ENCODE data around the gene CCT2. TPM values are rescaled to one million over a fixed set of nuclear protein-coding genes. Genes with fewer than 3 reads are reported as not detected.
"Not testable (repeated sequence)": the region's sequence is repeated elsewhere in the genome, so short reads cannot be mapped to it uniquely, and the experiment has no call there.

CCT2 gene
- total RNA-seq, 1 experiment from 2014 or later = 577 TPM

DNA sequence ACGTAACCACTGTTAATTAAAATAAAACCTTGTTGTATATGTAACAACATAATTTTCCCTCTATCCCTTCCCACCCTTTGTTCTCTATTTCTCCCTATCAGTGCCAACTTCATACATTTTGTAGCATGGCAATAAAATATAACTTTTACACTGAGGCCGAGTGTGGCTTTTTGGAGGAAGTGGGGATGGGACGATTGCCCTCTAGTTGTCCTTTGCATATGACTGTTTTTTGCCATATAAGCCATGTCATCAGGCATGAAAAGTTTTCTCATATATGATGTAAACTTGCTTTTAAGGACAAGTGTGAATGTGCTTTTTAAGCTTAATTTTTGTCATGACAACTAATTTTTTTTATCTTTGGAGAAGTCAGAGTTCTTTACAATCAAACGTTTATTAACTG, 6.2 kb upstream of the CCT2 start:
- in situ Hi-C loops (cut with HindIII; ENCODE audit: low pct_unique_long_range_greater_than_20kb, low sequenced_read_pairs) = no loop called here

DNA sequence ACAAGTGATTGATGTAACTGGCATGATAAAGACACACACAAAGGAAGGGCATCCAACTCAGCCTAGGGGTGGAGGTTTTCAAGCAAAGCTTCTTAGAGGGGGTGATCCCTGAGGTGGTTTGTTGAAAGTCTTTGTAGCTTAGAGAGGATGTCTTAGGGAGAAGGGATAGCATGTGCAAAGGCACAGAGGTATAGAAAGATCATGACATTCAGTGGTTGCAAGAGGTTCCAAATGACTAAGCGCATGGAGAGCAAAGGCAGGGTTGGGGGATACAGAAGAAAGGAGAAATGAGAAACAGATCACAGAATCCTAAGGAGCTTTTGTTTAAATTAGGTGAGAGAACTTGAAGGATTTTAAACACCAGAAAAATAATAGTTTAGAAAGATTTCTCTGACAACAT, 5.2 kb upstream of the CCT2 start:
- in situ Hi-C loops (cut with HindIII; ENCODE audit: low pct_unique_long_range_greater_than_20kb, low sequenced_read_pairs) = no loop called here
- DNase-seq (ENCODE audit: low read depth) = no peak

More for the DNA sequence above, 6.2 kb upstream of the CCT2 start:
- no peak for DNase-seq (ENCODE audit: low read depth)

DNA sequence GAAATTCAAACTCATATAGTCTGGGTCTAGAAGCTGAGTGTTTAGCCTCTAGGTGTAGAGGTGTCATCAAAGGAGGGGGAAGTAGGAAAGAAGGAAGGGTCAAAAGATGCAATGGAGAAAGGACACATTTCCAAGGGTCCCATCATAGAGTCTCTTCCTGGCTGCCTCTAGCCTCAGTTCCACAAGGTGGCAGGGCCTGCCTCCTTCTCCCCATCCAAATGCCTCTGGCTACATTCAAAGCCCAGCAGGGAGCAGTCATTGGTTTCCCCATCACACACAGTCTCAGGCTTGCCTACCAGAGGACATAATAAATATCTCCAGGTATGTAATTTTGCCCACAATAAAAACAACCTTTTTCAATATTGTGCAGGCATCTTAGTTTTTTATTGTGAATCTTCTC, 2.1 kb upstream of the CCT2 start:
- peak; percentile 20 for DNase-seq (ENCODE audit: low read depth)
- in situ Hi-C loops (cut with HindIII; ENCODE audit: low pct_unique_long_range_greater_than_20kb, low sequenced_read_pairs) = no loop called here

- in situ Hi-C loops (cut with HindIII; ENCODE audit: low pct_unique_long_range_greater_than_20kb, low sequenced_read_pairs) = no loop called here
- DNase-seq (ENCODE audit: low read depth) = no peak
These were observed 3.3 kb downstream of the CCT2 start for GRCh38 chr12:69588527-69588926.

DNA sequence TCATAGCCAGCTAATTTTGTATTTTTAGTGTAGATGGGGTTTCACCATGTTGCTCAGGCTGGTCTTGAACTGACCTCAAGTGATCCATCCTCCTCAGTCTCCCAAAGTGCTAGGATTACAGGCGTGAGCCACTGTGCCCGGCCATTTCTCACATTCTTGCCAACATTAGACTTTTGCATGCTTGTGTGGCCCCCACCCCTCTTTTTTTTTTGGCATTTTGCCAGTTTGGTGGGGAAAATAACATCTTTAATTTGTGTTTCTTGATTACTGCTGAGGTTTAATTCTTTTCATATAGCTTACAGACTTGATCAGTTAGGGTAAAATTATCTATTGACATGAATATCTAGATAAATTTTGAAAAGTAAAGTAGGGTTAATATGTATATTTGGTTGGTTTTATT, 3.8 kb downstream of the CCT2 start:
- in situ Hi-C loops (cut with HindIII; ENCODE audit: low pct_unique_long_range_greater_than_20kb, low sequenced_read_pairs) = no loop called here
- no peak for DNase-seq (ENCODE audit: low read depth)

DNA sequence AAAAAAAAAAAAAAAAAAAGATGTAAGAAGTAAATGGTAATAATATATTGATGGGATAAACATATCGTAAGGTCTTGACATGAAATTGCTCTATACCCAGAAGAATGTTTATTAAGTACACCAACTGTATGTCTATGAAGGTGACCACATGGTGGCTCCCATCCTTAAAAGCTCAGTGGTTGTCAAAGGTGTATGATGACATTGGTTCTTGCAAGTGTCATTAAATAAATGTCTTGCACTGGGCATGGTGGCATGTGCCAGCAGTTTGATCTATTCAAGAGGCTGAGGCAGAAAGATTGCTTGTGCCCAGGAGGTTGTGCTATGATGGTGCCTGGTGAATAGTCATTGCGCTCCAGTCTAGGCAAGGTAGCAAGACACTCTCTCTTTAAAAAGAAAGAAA, 10.4 kb downstream of the CCT2 start:
- no peak for DNase-seq (ENCODE audit: low read depth)
- in situ Hi-C loops (cut with HindIII; ENCODE audit: low pct_unique_long_range_greater_than_20kb, low sequenced_read_pairs) = no loop called here

- in situ Hi-C loops (cut with HindIII; ENCODE audit: low pct_unique_long_range_greater_than_20kb, low sequenced_read_pairs) = no loop called here
- DNase-seq (ENCODE audit: low read depth) = no peak
These were observed 13.0 kb downstream of the CCT2 start for GRCh38 chr12:69598174-69598753.

GRCh38 chr12:69600804-69601203, 15.5 kb downstream of the CCT2 start:
- in situ Hi-C loops (cut with HindIII; ENCODE audit: low pct_unique_long_range_greater_than_20kb, low sequenced_read_pairs) = no loop called here
- DNase-seq (ENCODE audit: low read depth) = no peak

GRCh38 chr12:69601962-69602685, 16.9 kb downstream of the CCT2 start:
- no peak for DNase-seq (ENCODE audit: low read depth)
- in situ Hi-C loops (cut with HindIII; ENCODE audit: low pct_unique_long_range_greater_than_20kb, low sequenced_read_pairs) = no loop called here

- in situ Hi-C loops (cut with HindIII; ENCODE audit: low pct_unique_long_range_greater_than_20kb, low sequenced_read_pairs) = no loop called here
- no peak for DNase-seq (ENCODE audit: low read depth)
These were observed 17.7 kb downstream of the CCT2 start for GRCh38 chr12:69602954-69603353.

DNA sequence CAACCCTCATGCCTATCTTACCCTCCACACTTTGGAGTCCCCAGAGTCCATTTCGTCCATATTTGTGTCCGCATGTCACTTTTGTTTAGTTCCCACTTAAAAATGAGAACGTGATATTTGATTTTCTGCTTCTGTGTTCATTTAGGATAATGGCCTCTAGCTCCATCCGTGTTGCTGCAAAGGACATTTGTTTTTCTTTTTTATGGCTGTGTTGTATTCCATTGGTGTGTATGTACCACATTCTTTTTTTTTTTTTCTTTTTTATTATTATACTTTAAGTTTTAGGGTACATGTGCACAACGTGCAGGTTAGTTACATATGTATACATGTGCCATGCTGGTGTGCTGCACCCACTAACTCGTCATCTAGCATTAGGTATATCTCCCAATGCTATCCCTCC, 18.3 kb downstream of the CCT2 start:
- DNase-seq (ENCODE audit: low read depth); in situ Hi-C loops (cut with HindIII; ENCODE audit: low pct_unique_long_range_greater_than_20kb, low sequenced_read_pairs): not testable (repeated sequence)

GRCh38 chr12:69604275-69604674, 19.0 kb downstream of the CCT2 start:
- DNase-seq (ENCODE audit: low read depth); in situ Hi-C loops (cut with HindIII; ENCODE audit: low pct_unique_long_range_greater_than_20kb, low sequenced_read_pairs): not testable (repeated sequence)

GRCh38 chr12:69608114-69608513, 22.9 kb downstream of the CCT2 start:
- DNase-seq (ENCODE audit: low read depth) = no peak
- in situ Hi-C loops (cut with HindIII; ENCODE audit: low pct_unique_long_range_greater_than_20kb, low sequenced_read_pairs) = no loop called here

- in situ Hi-C loops (cut with HindIII; ENCODE audit: low pct_unique_long_range_greater_than_20kb, low sequenced_read_pairs) = no loop called here
These were observed 24.9 kb downstream of the CCT2 start for GRCh38 chr12:69610126-69610525.

DNA sequence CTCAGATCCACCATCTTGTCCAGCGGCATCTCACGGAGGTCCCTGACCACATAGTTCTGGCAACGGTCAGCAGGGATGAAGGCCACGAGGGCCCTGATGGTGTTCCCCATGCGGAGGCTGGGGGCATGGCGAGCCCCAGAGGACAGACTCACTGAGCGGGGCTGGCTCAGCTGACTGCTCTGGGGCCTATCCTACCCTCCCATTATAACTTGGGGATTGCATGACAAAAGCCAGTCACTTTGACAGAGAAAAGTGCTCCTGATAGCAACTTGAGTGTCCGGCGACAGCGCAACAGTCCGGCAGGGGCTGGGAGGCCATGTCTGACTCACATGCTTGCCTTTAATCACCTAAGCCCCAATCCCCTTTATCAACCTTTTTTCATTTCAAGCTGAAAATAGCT, 25.5 kb downstream of the CCT2 start, which contains the start of gene LRRC10:
Gene LRRC10 (minus strand): TSS at position 179 of the 400 bp plus-strand sequence. CDS start 69 bp downstream, at position 110.
- in situ Hi-C loops (cut with HindIII; ENCODE audit: low pct_unique_long_range_greater_than_20kb, low sequenced_read_pairs) = no loop called here

More at GRCh38 chr12:69610126-69610525, 24.9 kb downstream of the CCT2 start:
- no peak for DNase-seq (ENCODE audit: low read depth)

GRCh38 chr12:69613351-69613750, 28.1 kb downstream of the CCT2 start:
- in situ Hi-C loops (cut with HindIII; ENCODE audit: low pct_unique_long_range_greater_than_20kb, low sequenced_read_pairs) = no loop called here
- DNase-seq (ENCODE audit: low read depth) = no peak

More for the DNA sequence above, 25.5 kb downstream of the CCT2 start, which contains the start of gene LRRC10:
- no peak for DNase-seq (ENCODE audit: low read depth)

GRCh38 chr12:69616025-69616424, 30.8 kb downstream of the CCT2 start:
- no peak for DNase-seq (ENCODE audit: low read depth)
- in situ Hi-C loops (cut with HindIII; ENCODE audit: low pct_unique_long_range_greater_than_20kb, low sequenced_read_pairs) = no loop called here

DNA sequence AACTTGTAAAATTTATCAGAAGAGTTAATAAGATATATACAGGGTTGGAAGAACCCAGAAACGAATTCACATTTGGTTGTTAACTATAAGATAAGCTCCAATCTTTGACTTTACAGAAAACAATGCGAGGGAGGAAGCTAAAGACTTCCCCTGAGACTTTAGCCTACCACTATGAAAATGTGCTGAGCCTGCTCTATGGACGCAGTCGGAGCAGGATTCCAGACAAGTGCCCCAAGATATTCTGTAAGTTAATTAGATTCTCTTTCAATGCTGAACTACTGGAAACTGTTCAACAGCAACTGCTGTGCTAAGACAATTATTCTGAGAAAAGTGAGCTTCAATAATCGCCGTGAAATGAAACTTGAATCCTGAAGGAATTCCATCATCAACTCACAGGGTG, 33.8 kb downstream of the CCT2 start:
- no peak for DNase-seq (ENCODE audit: low read depth)
- in situ Hi-C loops (cut with HindIII; ENCODE audit: low pct_unique_long_range_greater_than_20kb, low sequenced_read_pairs) = no loop called here

DNA sequence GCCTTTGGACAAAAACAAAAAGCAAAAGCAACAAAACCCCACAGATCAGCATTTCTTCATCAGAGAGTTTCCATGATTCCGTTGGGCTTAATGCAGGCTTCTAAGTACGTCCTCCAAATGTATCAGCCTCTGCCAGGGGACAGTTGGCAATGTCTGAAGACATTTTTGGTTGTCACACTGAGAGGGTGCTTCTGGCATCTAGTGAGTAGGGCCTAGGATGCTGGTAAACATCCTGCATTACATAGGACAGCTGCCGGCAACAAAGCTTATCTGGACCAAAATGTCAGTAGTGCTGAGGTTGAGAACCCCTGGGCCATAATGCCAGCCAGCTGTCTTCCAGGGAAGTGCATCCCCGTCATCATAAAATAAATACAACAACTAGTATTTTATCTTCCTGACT, 34.8 kb downstream of the CCT2 start:
- no peak for DNase-seq (ENCODE audit: low read depth)
- in situ Hi-C loops (cut with HindIII; ENCODE audit: low pct_unique_long_range_greater_than_20kb, low sequenced_read_pairs) = no loop called here

DNA sequence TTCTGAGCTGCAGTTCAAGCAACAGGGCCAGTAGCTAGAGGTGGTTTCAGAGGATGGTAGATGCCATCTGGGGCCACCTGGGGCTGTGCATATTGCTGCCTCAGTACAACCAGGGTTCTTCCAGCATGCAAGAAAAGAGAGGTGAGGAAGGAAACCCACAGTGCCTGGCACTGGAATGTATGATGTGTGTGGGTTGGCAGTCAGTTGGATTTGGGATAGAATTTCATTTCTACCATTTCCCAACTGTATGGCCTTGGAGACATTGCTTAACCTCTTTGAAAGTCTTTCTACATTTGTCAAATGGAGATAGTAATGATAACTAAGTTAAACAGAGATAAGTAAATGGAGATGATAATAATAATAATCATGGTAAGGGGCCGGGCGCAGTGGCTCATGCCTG, 35.7 kb downstream of the CCT2 start:
- in situ Hi-C loops (cut with HindIII; ENCODE audit: low pct_unique_long_range_greater_than_20kb, low sequenced_read_pairs) = no loop called here
- no peak for DNase-seq (ENCODE audit: low read depth)

All from Caki2 (cell line).